AG10803 (cell line): ENCODE results near the gene CBX3.

Experiments
- DNase-seq: peaks from one replicate; pipeline ENCODE4 v3.0.0; 2010; ENCODE audit warnings: low read depth
- H3K4me3 ChIP-seq: 2 replicates; pipeline ENCODE4 v1.5.1; 2011; ENCODE audit warnings: mild to moderate bottlenecking, low read length, control low read depth
- CTCF ChIP-seq: conservative IDR thresholded peaks from 2 replicates; pipeline ENCODE4 v1.5.1; 2011; ENCODE audit warnings: mild to moderate bottlenecking, low read length, control low read depth, inconsistent platforms

CBX3 gene

GRCh38 chr7:26187380-26188205 is 14.0 kb upstream of the CBX3 start:
- DNase-seq = no peak

DNA sequence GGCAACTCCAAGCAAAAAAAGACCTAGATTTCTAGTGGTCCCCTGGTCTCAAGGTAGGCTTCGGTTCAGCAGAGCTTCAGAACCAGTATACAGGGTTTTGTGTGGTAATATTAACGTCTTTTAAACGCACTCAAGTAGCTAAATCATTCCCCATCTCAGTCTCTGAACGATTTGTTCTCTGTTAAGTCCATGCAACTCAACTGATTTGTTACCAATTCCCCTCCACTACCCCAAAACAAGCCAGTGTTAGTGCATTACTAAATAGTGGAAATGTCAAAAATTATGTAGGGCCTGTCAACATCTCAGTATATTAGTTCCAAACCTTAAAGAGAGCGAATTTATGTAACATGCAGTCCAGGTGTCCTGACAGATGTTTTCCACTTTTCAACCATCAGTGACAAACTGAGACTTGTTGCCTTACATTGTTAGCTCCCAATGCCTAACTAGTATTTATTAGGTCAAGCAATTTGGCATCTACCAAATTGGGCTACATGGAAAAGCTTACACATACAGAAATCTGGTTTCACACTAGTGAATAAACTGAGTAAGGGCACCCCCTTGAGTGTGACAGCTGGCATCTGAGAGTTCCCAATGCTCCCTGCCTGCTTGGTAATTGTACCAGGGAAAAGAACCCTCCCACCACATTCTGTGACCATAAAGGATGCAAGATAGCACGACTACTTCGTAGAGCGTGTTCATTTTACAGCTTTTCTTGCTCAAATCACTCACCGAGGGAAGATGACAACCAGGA is 13.2 kb upstream of the CBX3 start:
- no peak overlapping the region for H3K4me3 ChIP-seq
- TF ChIP-seq CTCF = no peak
- DNase-seq = no peak

More at GRCh38 chr7:26187380-26188205, 14.0 kb upstream of the CBX3 start:
- no peak for TF ChIP-seq CTCF
- H3K4me3 ChIP-seq = no peak overlapping the region

DNA sequence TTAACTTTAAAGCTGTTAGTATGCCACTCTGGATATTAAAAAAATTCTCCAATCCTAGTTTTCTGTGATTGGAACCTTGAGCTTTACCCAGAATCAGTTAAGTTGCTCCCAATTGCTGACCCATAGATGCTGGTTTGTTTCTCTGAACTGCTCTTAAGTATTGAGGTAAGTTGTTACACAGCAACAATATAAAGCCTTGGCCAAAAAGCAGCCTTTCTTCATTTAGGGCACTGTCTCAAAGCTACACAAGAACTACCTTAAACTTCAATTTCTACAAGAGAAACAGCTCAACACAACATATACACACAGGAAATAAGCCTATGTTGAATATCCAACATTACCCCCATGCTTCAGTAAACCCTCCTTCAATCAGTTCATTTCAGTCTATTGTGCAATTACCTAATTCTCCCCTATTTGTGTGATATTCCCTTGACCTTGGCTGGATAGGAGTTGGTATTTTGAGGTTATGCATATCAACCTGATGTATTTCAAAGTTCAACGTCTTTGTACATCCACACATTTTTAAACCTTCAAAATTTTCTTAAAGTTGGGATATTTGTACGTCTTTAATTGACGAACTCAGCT is 12.5 kb upstream of the CBX3 start:
- no peak overlapping the region for H3K4me3 ChIP-seq
- DNase-seq = no peak
- no peak for TF ChIP-seq CTCF

DNA sequence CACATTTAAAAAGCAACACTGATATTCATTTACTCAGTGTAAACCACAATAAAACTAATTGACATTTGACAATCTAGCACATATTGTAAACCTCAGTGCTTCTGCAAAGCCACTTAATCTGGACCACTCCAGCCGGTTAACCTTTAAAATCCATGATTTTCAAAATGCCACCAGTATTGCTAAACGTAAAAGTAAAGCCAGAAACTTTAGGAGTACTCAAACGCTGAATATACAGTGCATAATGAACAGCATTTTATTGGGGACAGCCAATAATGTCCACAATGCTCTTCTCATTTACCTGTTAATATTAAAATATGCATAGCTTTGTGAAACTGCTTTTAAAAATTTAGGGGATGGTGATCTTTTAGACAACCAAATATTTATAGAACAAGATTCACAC is 11.8 kb upstream of the CBX3 start:
- no peak overlapping the region for H3K4me3 ChIP-seq
- no peak for DNase-seq
- TF ChIP-seq CTCF = no peak

DNA sequence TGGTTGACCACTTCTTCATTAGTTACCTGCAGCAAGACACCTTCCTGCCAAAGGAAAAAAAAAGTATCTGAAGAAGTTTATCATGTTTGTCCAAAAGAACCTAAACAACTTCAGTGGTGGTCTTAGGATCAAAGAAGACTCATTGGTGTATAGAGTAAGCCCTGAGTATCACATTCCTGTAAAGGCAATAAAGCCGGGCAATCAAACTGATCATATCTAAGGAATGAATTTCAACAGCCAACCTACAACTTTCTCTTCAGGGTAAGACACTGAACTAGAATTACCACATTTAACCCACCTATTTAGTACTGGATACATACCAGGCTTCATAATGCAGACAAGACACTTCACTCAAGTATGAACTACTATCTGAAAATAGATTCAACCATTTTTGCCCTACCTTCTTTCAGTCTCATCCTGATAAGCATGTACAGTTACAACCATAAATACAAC is 11.1 kb upstream of the CBX3 start:
- DNase-seq = no peak
- TF ChIP-seq CTCF = no peak
- H3K4me3 ChIP-seq = no peak overlapping the region

GRCh38 chr7:26191233-26191973 is 10.1 kb upstream of the CBX3 start:
- DNase-seq = no peak
- H3K4me3 ChIP-seq = no peak overlapping the region
- no peak for TF ChIP-seq CTCF
